GM18499 (cell line): Measurements from ENCODE around the gene APBA2.
"Not testable (repeated sequence)": the region's sequence is repeated elsewhere in the genome, so short reads cannot be mapped to it uniquely, and the experiment has no call there.

Source experiments
- ATAC-seq: cut with Tn5 transposase; IDR thresholded peaks from one replicate; pipeline ENCODE4 v1.9.1; 2021; ENCODE audit warnings: moderate number of reproducible peaks; ENCODE audit not compliant: insufficient read depth, unreplicated experiment

APBA2 gene

GRCh38 chr15:28885630-28886430 lies at the start of gene APBA2:
TSS of gene APBA2 (plus strand) at chr15:28885974. CDS start at chr15:29053885, 167,911 bp downstream.
- no peak for ATAC-seq

GRCh38 chr15:28840285-28840684 lies 45.5 kb upstream of the APBA2 start:
- ATAC-seq: not testable (repeated sequence)

- ATAC-seq: not testable (repeated sequence)
Measured at GRCh38 chr15:28842210-28842609, 43.6 kb upstream of the APBA2 start.

- ATAC-seq: not testable (repeated sequence)
Measured at GRCh38 chr15:28843520-28843919, 42.3 kb upstream of the APBA2 start.

GRCh38 chr15:28844147-28844546 lies 41.6 kb upstream of the APBA2 start:
- ATAC-seq: not testable (repeated sequence)

GRCh38 chr15:28847247-28847646 lies 38.5 kb upstream of the APBA2 start:
- ATAC-seq: peak; percentile 99

GRCh38 chr15:28847959-28848358 lies 37.8 kb upstream of the APBA2 start:
- ATAC-seq: not testable (repeated sequence)

GRCh38 chr15:28848521-28848920 lies 37.3 kb upstream of the APBA2 start, which contains the start of gene GOLGA6L7:
TSS of gene GOLGA6L7 (minus strand) at chr15:28848644. CDS start at chr15:28848549, 95 bp downstream.
- ATAC-seq: not testable (repeated sequence)

- ATAC-seq: not testable (repeated sequence)
Measured at GRCh38 chr15:28849271-28849670, 36.5 kb upstream of the APBA2 start.

- not testable (repeated sequence) for ATAC-seq
Measured at GRCh38 chr15:28849766-28850165, 36.0 kb upstream of the APBA2 start.

GRCh38 chr15:28853654-28854053 lies 32.1 kb upstream of the APBA2 start:
- ATAC-seq: not testable (repeated sequence)

- ATAC-seq: not testable (repeated sequence)
Measured at GRCh38 chr15:28854578-28854977, 31.2 kb upstream of the APBA2 start.

GRCh38 chr15:28861031-28861534 lies 24.7 kb upstream of the APBA2 start:
- no peak for ATAC-seq

- ATAC-seq: not testable (repeated sequence)
Measured at GRCh38 chr15:28861589-28862293, 24.0 kb upstream of the APBA2 start.

- no peak for ATAC-seq
Measured at GRCh38 chr15:28868744-28869345, 16.9 kb upstream of the APBA2 start.

- ATAC-seq: no peak
Measured at GRCh38 chr15:28871168-28871567, 14.6 kb upstream of the APBA2 start.

GRCh38 chr15:28873006-28873405 lies 12.8 kb upstream of the APBA2 start:
- no peak for ATAC-seq

GRCh38 chr15:28873585-28874190 lies 12.1 kb upstream of the APBA2 start:
- no peak for ATAC-seq

- no peak for ATAC-seq
Measured at GRCh38 chr15:28875461-28876000, 10.2 kb upstream of the APBA2 start.
